Measurements from ENCODE around the gene ATRIP. TPM values are rescaled to one million over a fixed set of nuclear protein-coding genes. Genes with fewer than 3 reads are reported as not detected.

The ATRIP gene
- total RNA-seq, 1 experiment from 2014 or later, result 12.5 TPM

DNA sequence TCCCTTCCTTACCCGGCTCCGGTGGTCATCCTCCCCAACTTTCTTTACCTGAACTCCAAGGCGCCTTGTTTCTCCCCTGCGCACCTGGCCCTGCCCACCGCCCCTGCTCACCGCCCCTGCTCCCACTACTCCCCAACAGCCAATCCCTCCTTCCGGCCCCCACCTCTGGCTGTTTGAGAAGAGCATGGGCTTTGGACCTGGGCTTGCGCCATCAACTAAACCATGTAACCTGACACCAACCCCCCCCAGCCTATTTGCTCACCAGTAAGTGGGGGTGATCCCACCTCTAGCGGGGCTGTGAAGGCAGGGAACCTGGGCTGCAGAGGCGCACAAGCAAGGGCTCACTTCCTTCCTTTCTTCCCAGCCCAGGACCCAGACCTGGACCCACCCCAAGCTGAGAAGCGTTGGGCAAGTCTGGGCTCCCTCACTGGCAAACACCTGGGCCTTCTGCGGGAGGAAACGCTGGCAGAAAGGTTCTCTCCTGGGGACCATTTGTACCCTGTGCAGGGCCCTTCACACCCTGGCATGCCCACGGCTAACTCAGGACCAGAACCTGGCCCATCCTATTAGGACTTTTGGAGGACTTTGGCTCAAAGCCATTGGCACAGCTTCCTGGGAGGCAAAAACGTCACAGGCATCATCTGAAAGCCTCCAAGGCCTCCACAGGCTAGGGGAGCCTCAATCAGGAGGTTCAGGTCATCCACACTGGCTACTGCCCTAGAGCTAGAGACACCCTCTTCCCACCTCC is 16.4 kb upstream of the ATRIP start, which contains the start of gene PLXNB1:
PLXNB1 (minus strand) TSS at position 127 of the 748 bp plus-strand sequence. CDS start 5,475 bp downstream, outside the sequence.
- CTCF ChIA-PET, result interaction anchor here (0.9 to 3.3 kb wide), 2 partner anchors 29 to 236 kb away, joined by 3 to 23 read pairs; no protein-coding TSS in a partner anchor
- TSS peak; percentile 51 for BruUV-seq (replicated peaks)
- Mint-ChIP-seq H3K27ac (ENCODE audit: unreplicated experiment) (peak within 1 kb of the TSS; percentile 89), H3K4me3 (ENCODE audit: low read depth, unreplicated experiment) (peak within 1 kb of the TSS; percentile 80), H3K27me3 (ENCODE audit: unreplicated experiment) (no peaks in the 10 kb centered on the region), H3K36me3 (ENCODE audit: insufficient read depth, unreplicated experiment) (peaks cover 36% of the 10 kb centered on the region), H3K4me1 (ENCODE audit: low read depth, unreplicated experiment) (peaks cover 60% of the 10 kb centered on the region), H3K9me3 (ENCODE audit: low read depth, unreplicated experiment) (no peaks in the 10 kb centered on the region)
- DNase-seq, result peak; percentile 85
- TF ChIP-seq, protein P1, sequence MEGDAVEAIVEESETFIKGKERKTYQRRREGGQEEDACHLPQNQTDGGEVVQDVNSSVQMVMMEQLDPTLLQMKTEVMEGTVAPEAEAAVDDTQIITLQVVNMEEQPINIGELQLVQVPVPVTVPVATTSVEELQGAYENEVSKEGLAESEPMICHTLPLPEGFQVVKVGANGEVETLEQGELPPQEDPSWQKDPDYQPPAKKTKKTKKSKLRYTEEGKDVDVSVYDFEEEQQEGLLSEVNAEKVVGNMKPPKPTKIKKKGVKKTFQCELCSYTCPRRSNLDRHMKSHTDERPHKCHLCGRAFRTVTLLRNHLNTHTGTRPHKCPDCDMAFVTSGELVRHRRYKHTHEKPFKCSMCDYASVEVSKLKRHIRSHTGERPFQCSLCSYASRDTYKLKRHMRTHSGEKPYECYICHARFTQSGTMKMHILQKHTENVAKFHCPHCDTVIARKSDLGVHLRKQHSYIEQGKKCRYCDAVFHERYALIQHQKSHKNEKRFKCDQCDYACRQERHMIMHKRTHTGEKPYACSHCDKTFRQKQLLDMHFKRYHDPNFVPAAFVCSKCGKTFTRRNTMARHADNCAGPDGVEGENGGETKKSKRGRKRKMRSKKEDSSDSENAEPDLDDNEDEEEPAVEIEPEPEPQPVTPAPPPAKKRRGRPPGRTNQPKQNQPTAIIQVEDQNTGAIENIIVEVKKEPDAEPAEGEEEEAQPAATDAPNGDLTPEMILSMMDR (IDR thresholded peaks at IDR 0.05; ENCODE audit: unreplicated experiment), result no peak
- intact Hi-C loops (cut with micrococcal nuclease; ENCODE audit: unreplicated experiment), result no loop called here

DNA sequence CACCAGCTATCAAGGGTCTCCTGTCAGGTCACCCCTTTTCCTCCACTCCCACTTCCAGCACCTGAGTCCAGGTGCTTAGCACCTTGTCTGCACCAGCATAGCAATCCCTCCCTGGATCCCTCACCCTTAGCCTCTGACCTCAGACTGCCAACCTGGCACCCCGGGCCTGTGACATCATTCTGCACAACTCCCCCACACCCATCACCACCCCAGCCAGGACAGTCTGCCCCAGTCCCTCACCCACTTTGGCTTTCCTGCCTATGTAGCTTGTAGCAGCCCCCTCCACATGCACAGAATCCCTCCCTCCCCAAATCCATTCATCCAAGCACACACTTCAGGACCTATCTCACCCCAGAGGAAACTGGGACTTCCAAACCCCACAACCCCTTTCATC is 15.8 kb upstream of the ATRIP start:
- Mint-ChIP-seq H3K27me3 (ENCODE audit: unreplicated experiment) (no peaks in the 10 kb centered on the region), H3K27ac (ENCODE audit: unreplicated experiment) (peak overlapping the region; percentile 89), H3K4me3 (ENCODE audit: low read depth, unreplicated experiment) (peak overlapping the region; percentile 80), H3K36me3 (ENCODE audit: insufficient read depth, unreplicated experiment) (peaks cover 36% of the 10 kb centered on the region), H3K9me3 (ENCODE audit: low read depth, unreplicated experiment) (no peaks in the 10 kb centered on the region), H3K4me1 (ENCODE audit: low read depth, unreplicated experiment) (peaks cover 54% of the 10 kb centered on the region)
- TF ChIP-seq, protein P1 (IDR thresholded peaks at IDR 0.05; ENCODE audit: unreplicated experiment), result no peak
- intact Hi-C loops (cut with micrococcal nuclease; ENCODE audit: unreplicated experiment), result no loop called here
- CTCF ChIA-PET, result interaction anchor here (3.3 kb wide), 1 partner anchor 30 kb away, joined by 23 read pairs; no protein-coding TSS in a partner anchor
- no TSS peak for BruUV-seq (replicated peaks)
- no peak for DNase-seq

DNA sequence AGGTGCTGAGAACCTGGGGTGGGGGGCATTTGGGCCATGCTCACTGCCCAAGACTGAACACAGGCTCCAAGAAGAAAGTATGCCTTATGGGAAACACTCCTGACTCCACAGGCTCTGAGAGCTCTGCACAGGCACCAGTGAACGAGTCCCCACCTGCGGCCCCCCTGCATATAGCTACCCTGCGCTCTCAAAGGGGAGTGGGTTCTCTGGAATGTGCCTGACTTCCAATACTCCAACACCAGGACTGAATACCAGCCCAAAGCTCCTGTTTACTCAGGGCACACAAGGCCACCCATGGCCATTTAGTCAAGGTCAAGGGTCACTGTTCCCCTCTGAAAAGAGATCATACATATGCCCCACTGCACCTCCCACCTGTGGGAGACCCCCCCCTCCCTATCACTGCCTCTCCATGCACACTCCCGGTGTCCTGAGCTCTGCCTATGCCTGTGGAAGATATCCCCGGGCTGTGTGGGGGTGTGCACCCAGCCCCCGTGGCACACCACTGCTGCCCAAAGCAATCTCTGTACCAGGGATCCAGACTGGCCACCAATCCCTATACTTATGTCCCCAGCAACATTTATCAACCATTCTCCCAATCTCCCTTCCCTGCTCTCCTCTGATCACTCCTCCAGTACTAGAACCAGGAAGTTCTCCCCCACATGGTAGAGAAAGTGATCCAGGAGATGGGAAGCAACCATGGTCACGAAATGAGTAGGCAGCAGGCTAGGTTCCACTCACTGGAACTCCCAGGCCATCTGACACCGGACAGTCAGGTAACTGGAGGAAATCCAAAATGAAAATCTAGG is 15.1 kb upstream of the ATRIP start:
- no TSS peak for BruUV-seq (replicated peaks)
- Mint-ChIP-seq H3K9me3 (ENCODE audit: low read depth, unreplicated experiment) (no peaks in the 10 kb centered on the region), H3K4me1 (ENCODE audit: low read depth, unreplicated experiment) (peaks cover 47% of the 10 kb centered on the region), H3K4me3 (ENCODE audit: low read depth, unreplicated experiment) (peak overlapping the region; percentile 27), H3K27ac (ENCODE audit: unreplicated experiment) (peak overlapping the region; percentile 89), H3K36me3 (ENCODE audit: insufficient read depth, unreplicated experiment) (peaks cover 36% of the 10 kb centered on the region), H3K27me3 (ENCODE audit: unreplicated experiment) (no peaks in the 10 kb centered on the region)
- no peak for DNase-seq
- CTCF ChIA-PET, result no interaction called here
- TF ChIP-seq, protein P1 (IDR thresholded peaks at IDR 0.05; ENCODE audit: unreplicated experiment), result no peak
- intact Hi-C loops (cut with micrococcal nuclease; ENCODE audit: unreplicated experiment), result no loop called here

DNA sequence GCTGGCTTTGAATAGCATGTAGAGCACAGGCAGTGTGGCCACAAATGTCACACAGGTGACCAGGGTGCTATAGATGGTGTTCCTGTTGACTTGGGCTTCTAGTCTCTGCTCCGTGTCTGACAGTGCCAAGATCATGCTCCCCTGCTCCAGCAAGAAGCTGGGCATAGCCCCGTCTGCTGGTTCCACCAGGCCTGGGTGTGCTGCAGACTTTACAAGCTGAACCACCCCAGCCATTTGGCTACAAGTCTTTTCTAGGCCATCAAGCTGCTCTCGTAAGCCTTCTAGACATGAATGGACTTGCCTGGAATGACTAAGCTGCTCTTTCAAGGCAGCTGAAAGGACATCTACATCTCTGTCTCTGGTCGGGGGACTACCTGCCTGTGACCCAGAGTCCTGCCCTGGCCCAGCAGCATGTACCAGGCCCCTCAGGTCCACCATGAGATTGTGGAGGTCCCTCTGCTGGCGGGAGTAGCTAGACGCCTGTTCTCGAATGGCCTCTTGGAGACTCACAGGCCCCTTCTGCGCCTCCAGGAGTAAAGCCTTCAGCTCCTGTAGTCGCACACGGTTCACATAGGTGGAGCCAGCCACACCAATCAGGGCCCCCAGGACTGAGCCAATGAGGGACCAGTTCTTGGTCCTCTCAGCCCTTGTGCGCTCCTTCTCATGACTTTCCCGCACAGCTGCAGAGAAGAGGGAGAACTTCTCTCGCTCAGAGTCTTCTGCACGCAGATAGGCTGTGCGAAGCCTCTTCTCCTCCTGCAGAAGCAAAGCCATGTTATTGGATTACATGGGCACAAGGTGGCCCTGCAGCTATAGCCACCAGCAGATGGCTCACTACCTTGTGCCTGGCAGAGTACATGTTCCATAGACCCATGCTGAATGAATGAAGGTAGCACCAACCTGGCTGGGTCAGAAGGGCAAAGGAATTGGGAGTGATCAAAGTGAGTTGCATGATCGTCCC is 13.8 kb upstream of the ATRIP start:
- CTCF ChIA-PET, result interaction anchor here (1.7 to 6.5 kb wide), 3 partner anchors 33 to 238 kb away, joined by 5 to 243 read pairs (median 10); no protein-coding TSS in a partner anchor
- Mint-ChIP-seq H3K27ac (ENCODE audit: unreplicated experiment) (no peak overlapping the region), H3K36me3 (ENCODE audit: insufficient read depth, unreplicated experiment) (peaks cover 26% of the 10 kb centered on the region), H3K4me1 (ENCODE audit: low read depth, unreplicated experiment) (peaks cover 34% of the 10 kb centered on the region), H3K9me3 (ENCODE audit: low read depth, unreplicated experiment) (no peaks in the 10 kb centered on the region), H3K4me3 (ENCODE audit: low read depth, unreplicated experiment) (no peak overlapping the region), H3K27me3 (ENCODE audit: unreplicated experiment) (no peaks in the 10 kb centered on the region)
- intact Hi-C loops (cut with micrococcal nuclease; ENCODE audit: unreplicated experiment), result no loop called here
- TF ChIP-seq, protein P1 (IDR thresholded peaks at IDR 0.05; ENCODE audit: unreplicated experiment), result no peak
- no peak for DNase-seq
- BruUV-seq (replicated peaks), result no TSS peak
